ENCODE results near the gene LGALS4. TPM values are rescaled to one million over a fixed set of nuclear protein-coding genes. Genes with fewer than 3 reads are reported as not detected.
"Not testable (repeated sequence)": the region's sequence is repeated elsewhere in the genome, so short reads cannot be mapped to it uniquely, and the experiment has no call there.

LGALS4 gene
- total and polyA plus RNA-seq, 5 donors from 2014 or later: 0.10 to 2.1 TPM; not detected in 3

GRCh38 chr19:38759590-38760003, 53.1 kb downstream of the LGALS4 start:
- Mint-ChIP-seq H3K36me3 (no peaks in the 10 kb centered on the region), H3K4me1 (peaks cover 0 to 6% (median 2%) of the 10 kb centered on the region in 4 donors), H3K4me3 (no peak overlapping the region), H3K27me3 (peaks cover 7% of the 10 kb centered on the region), H3K9me3 (peaks cover 0 to 2% (median 0%) of the 10 kb centered on the region in 7 donors), H3K27ac (no peak overlapping the region)
- Histone ChIP-seq H3K27ac (ENCODE audit: insufficient read depth, low read length, poor library complexity, severe bottlenecking) (no peak overlapping the region), H3K4me1 (ENCODE audit: control insufficient read depth, insufficient read depth, low read length, poor library complexity, severe bottlenecking) (no peaks in the 10 kb centered on the region), H3K4me3 (ENCODE audit: low read depth, low read length) (no peak overlapping the region), H3K9me3 (ENCODE audit: control insufficient read depth in 2 of 2, low read length in 2 of 2) (no peaks in the 10 kb centered on the region), H3K27me3 (ENCODE audit: control insufficient read depth, insufficient read depth, low read length) (no peaks in the 10 kb centered on the region), H3K36me3 (ENCODE audit: control insufficient read depth, insufficient read depth, low read length) (no peaks in the 10 kb centered on the region)
- DNase-seq (no peak), ATAC-seq (ENCODE audit: low read depth in 2 of 2) (no peak)

GRCh38 chr19:38754196-38754595, 58.5 kb downstream of the LGALS4 start:
- not testable (repeated sequence) for H3K27ac ChIP-seq (ENCODE audit: insufficient read depth, low read length, poor library complexity, severe bottlenecking); H3K36me3 Mint-ChIP-seq; H3K9me3 ChIP-seq (ENCODE audit: control insufficient read depth in 2 of 2, low read length in 2 of 2); DNase-seq; H3K4me1 Mint-ChIP-seq; H3K27me3 ChIP-seq (ENCODE audit: control insufficient read depth, insufficient read depth, low read length); H3K36me3 ChIP-seq (ENCODE audit: control insufficient read depth, insufficient read depth, low read length); H3K4me1 ChIP-seq (ENCODE audit: control insufficient read depth, insufficient read depth, low read length, poor library complexity, severe bottlenecking); H3K9me3 Mint-ChIP-seq; H3K4me3 ChIP-seq (ENCODE audit: low read depth, low read length); H3K27ac Mint-ChIP-seq; H3K4me3 Mint-ChIP-seq; ATAC-seq (ENCODE audit: low read depth in 2 of 2)
- peaks cover 18% of the 10 kb centered on the region for H3K27me3 Mint-ChIP-seq

GRCh38 chr19:38753783-38754182, 59.0 kb downstream of the LGALS4 start:
- not testable (repeated sequence) for H3K27me3 ChIP-seq (ENCODE audit: control insufficient read depth, insufficient read depth, low read length); H3K4me1 ChIP-seq (ENCODE audit: control insufficient read depth, insufficient read depth, low read length, poor library complexity, severe bottlenecking); H3K4me3 ChIP-seq (ENCODE audit: low read depth, low read length); H3K9me3 ChIP-seq (ENCODE audit: control insufficient read depth in 2 of 2, low read length in 2 of 2); H3K9me3 Mint-ChIP-seq; H3K4me1 Mint-ChIP-seq; H3K36me3 Mint-ChIP-seq; H3K27ac ChIP-seq (ENCODE audit: insufficient read depth, low read length, poor library complexity, severe bottlenecking); ATAC-seq (ENCODE audit: low read depth in 2 of 2); H3K27ac Mint-ChIP-seq; H3K4me3 Mint-ChIP-seq; DNase-seq; H3K36me3 ChIP-seq (ENCODE audit: control insufficient read depth, insufficient read depth, low read length)
- peaks cover 22% of the 10 kb centered on the region for H3K27me3 Mint-ChIP-seq

Other genes with a start within 250 kb of the LGALS4 start
- 310 TPM for gene MAP4K1, start 195.0 kb downstream of the LGALS4 start, total RNA-seq
- gene MAP4K1, start 195.0 kb downstream of the LGALS4 start, polyA plus RNA-seq: 100 to 1,000 TPM; 117 to 164 (median 140) TPM
- gene EIF3K, start 193.8 kb downstream of the LGALS4 start, total RNA-seq: 319 TPM
- gene EIF3K, start 193.8 kb downstream of the LGALS4 start, polyA plus RNA-seq: 100 to 1,000 TPM; 429 to 508 (median 476) TPM
- gene ACTN4, start 165.3 kb downstream of the LGALS4 start, total RNA-seq: 323 TPM
- 10 to 100 TPM; 11.2 to 22.2 (median 15.7) TPM for gene ACTN4, start 165.3 kb downstream of the LGALS4 start, polyA plus RNA-seq
- gene CAPN12, start 68.5 kb downstream of the LGALS4 start, total RNA-seq: 6.1 TPM
- 1 to 10 TPM; 1.0 to 2.6 (median 1.9) TPM for gene CAPN12, start 68.5 kb downstream of the LGALS4 start, polyA plus RNA-seq
- not detected for gene LGALS7, start 39.4 kb downstream of the LGALS4 start, total RNA-seq
- not detected for gene LGALS7, start 39.4 kb downstream of the LGALS4 start, polyA plus RNA-seq
- not detected for gene LGALS7B, start 23.7 kb downstream of the LGALS4 start, total RNA-seq
- not detected for gene LGALS7B, start 23.7 kb downstream of the LGALS4 start, polyA plus RNA-seq
- gene ECH1, start 18.8 kb upstream of the LGALS4 start, total RNA-seq: 95.2 TPM
- gene ECH1, start 18.8 kb upstream of the LGALS4 start, polyA plus RNA-seq: 100 to 1,000 TPM; 248 to 308 (median 277) TPM
- 503 TPM for gene HNRNPL, start 37.0 kb upstream of the LGALS4 start, total RNA-seq
- 10 to 100 TPM; 66.3 to 93.6 (median 85.5) TPM for gene HNRNPL, start 37.0 kb upstream of the LGALS4 start, polyA plus RNA-seq
- gene RINL, start 65.3 kb upstream of the LGALS4 start, total RNA-seq: 48.9 TPM
- 10 to 100 TPM; 30.1 to 39.7 (median 36.5) TPM for gene RINL, start 65.3 kb upstream of the LGALS4 start, polyA plus RNA-seq
- 78.4 TPM for gene SIRT2, start 86.7 kb upstream of the LGALS4 start, total RNA-seq
- 10 to 100 TPM; 33.8 to 52.0 (median 44.3) TPM for gene SIRT2, start 86.7 kb upstream of the LGALS4 start, polyA plus RNA-seq
- gene NFKBIB, start 87.0 kb upstream of the LGALS4 start, total RNA-seq: 57.7 TPM
- 10 to 100 TPM in 3 of 4 donors, 1 to 10 TPM in 1; 9.0 to 18.9 (median 11.9) TPM for gene NFKBIB, start 87.0 kb upstream of the LGALS4 start, polyA plus RNA-seq
- gene CCER2, start 99.2 kb upstream of the LGALS4 start, total RNA-seq: 0.91 TPM
- gene CCER2, start 99.2 kb upstream of the LGALS4 start, polyA plus RNA-seq: not detected
- 16.1 TPM for gene SARS2, start 117.8 kb upstream of the LGALS4 start, total RNA-seq
- 10 to 100 TPM; 13.1 to 15.6 (median 15.0) TPM for gene SARS2, start 117.8 kb upstream of the LGALS4 start, polyA plus RNA-seq
- gene MRPS12, start 118.0 kb upstream of the LGALS4 start, total RNA-seq: 19.8 TPM
- gene MRPS12, start 118.0 kb upstream of the LGALS4 start, polyA plus RNA-seq: 100 to 1,000 TPM in 3 of 4 donors, 10 to 100 TPM in 1; 97.2 to 114 (median 108) TPM
- gene FBXO17, start 162.8 kb upstream of the LGALS4 start, total RNA-seq: not detected
- under 1 TPM in 2 of 4 donors, not detected in 2; 0.14 to 0.30 TPM for gene FBXO17, start 162.8 kb upstream of the LGALS4 start, polyA plus RNA-seq
- 0.35 TPM for gene FBXO27, start 219.6 kb upstream of the LGALS4 start, total RNA-seq
- under 1 TPM in 3 of 4 donors, not detected in 1; 0.16 to 0.34 (median 0.22) TPM for gene FBXO27, start 219.6 kb upstream of the LGALS4 start, polyA plus RNA-seq